TTC549 (cell line): ENCODE results near the gene SLC24A4.
"Not testable (repeated sequence)": the region's sequence is repeated elsewhere in the genome, so short reads cannot be mapped to it uniquely, and the experiment has no call there.

Experiments
- FAIRE-seq: peaks from 2 replicates; lab custom pipeline; 2012; peaks lifted over from hg19 to GRCh38; lab: Jason Lieb, UNC

The SLC24A4 gene

GRCh38 chr14:92523752-92524151, 200.8 kb downstream of the SLC24A4 start:
- no peak for FAIRE-seq

- no peak for FAIRE-seq
Observed at GRCh38 chr14:92524602-92525185, 201.7 kb downstream of the SLC24A4 start.

- no peak for FAIRE-seq
Observed at GRCh38 chr14:92525322-92526095, 202.5 kb downstream of the SLC24A4 start.

GRCh38 chr14:92527721-92528120, 204.8 kb downstream of the SLC24A4 start:
- FAIRE-seq: no peak

- FAIRE-seq: no peak
Observed at GRCh38 chr14:92528486-92529100, 205.6 kb downstream of the SLC24A4 start.

GRCh38 chr14:92529903-92530302, 206.9 kb downstream of the SLC24A4 start:
- FAIRE-seq: no peak

GRCh38 chr14:92531106-92531873, 208.3 kb downstream of the SLC24A4 start:
- FAIRE-seq: no peak

GRCh38 chr14:92532490-92533163, 209.7 kb downstream of the SLC24A4 start:
- FAIRE-seq: no peak

GRCh38 chr14:92534932-92535643, 212.1 kb downstream of the SLC24A4 start:
- FAIRE-seq: no peak

- not testable (repeated sequence) for FAIRE-seq
Observed at GRCh38 chr14:92536231-92536630, 213.3 kb downstream of the SLC24A4 start.

GRCh38 chr14:92538412-92538985, 215.5 kb downstream of the SLC24A4 start:
- FAIRE-seq: no peak

GRCh38 chr14:92539419-92539818, 216.5 kb downstream of the SLC24A4 start:
- no peak for FAIRE-seq

GRCh38 chr14:92539875-92540274, 216.9 kb downstream of the SLC24A4 start:
- no peak for FAIRE-seq

GRCh38 chr14:92540472-92541048, 217.6 kb downstream of the SLC24A4 start:
- no peak for FAIRE-seq

- FAIRE-seq: no peak
Observed at GRCh38 chr14:92542766-92543554, 220.0 kb downstream of the SLC24A4 start.

- FAIRE-seq: no peak
Observed at GRCh38 chr14:92544051-92544720, 221.2 kb downstream of the SLC24A4 start.

- no peak for FAIRE-seq
Observed at GRCh38 chr14:92546347-92547053, 223.5 kb downstream of the SLC24A4 start.

- no peak for FAIRE-seq
Observed at GRCh38 chr14:92549105-92549858, 226.3 kb downstream of the SLC24A4 start.
